Calu3 (cell line): ENCODE measurements around the gene PRKAB1. TPM values are rescaled to one million over a fixed set of nuclear protein-coding genes. Genes with fewer than 3 reads are reported as not detected.
"Not testable (repeated sequence)": the region's sequence is repeated elsewhere in the genome, so short reads cannot be mapped to it uniquely, and the experiment has no call there.

Source experiments
- BruUV-seq: library from RNA; stranded (reverse); fragments of 400-500 nt; replicated peaks from 2 replicates; lab custom pipeline; 2021; lab: Mats Ljungman, UMichigan
- CTCF ChIA-PET: fragments of 300-600 bp; sonication (Branson Sonifier 250); formaldehyde crosslinking; loops from one replicate; lab custom pipeline; 2022; ENCODE audit warnings: antibody characterized with exemption; lab: Charles Lee
- DNase-seq: peaks from one replicate; pipeline ENCODE4 v3.0.0; 2022
- H3K27ac Mint-ChIP-seq: one replicate; pipeline ENCODE4 v1.8.0; 2022; ENCODE audit warnings: mixed read lengths; ENCODE audit not compliant: unreplicated experiment
- H3K27me3 Mint-ChIP-seq: one replicate; pipeline ENCODE4 v1.8.0; 2022; ENCODE audit warnings: mixed read lengths; ENCODE audit not compliant: unreplicated experiment
- H3K36me3 Mint-ChIP-seq: one replicate; pipeline ENCODE4 v1.8.0; 2022; ENCODE audit warnings: mild to moderate bottlenecking, moderate library complexity, mixed read lengths; ENCODE audit not compliant: insufficient read depth, unreplicated experiment
- H3K4me1 Mint-ChIP-seq: one replicate; pipeline ENCODE4 v1.8.0; 2022; ENCODE audit warnings: mild to moderate bottlenecking, low read depth, mixed read lengths; ENCODE audit not compliant: unreplicated experiment
- H3K4me3 Mint-ChIP-seq: one replicate; pipeline ENCODE4 v1.8.0; 2022; ENCODE audit warnings: mild to moderate bottlenecking, low read depth, moderate library complexity, mixed read lengths; ENCODE audit not compliant: unreplicated experiment
- H3K9me3 Mint-ChIP-seq: one replicate; pipeline ENCODE4 v1.8.0; 2022; ENCODE audit warnings: low read depth, mixed read lengths; ENCODE audit not compliant: unreplicated experiment
- CTCF ChIP-seq: fragments of 200-600 bp; IDR thresholded peaks from one replicate; pipeline ENCODE4 v1.8.0; 2022; ENCODE audit warnings: antibody characterized with exemption; ENCODE audit not compliant: unreplicated experiment
- intact Hi-C: fragments of 100-400 bp; cut with micrococcal nuclease; formaldehyde crosslinking; loops from one replicate; pipeline ENCODE4 v1.10.0; 2022; ENCODE audit not compliant: unreplicated experiment
- total RNA-seq: library from RNA; stranded (reverse); gene quantifications from 2 replicates; pipeline ENCODE4 v1.2.3, GENCODE V29; 2022

Gene PRKAB1
- total RNA-seq, 1 experiment from 2014 or later = 82.7 TPM

GRCh38 chr12:119705182-119705581 is 37.2 kb downstream of the PRKAB1 start:
- H3K27me3 Mint-ChIP-seq = no peaks in the 10 kb centered on the region
- no peak for TF ChIP-seq CTCF
- H3K27ac Mint-ChIP-seq = no peak overlapping the region
- H3K4me3 Mint-ChIP-seq = no peak overlapping the region
- H3K4me1 Mint-ChIP-seq = peaks cover 11% of the 10 kb centered on the region
- CTCF ChIA-PET = no interaction called here
- DNase-seq = no peak
- intact Hi-C loops = no loop called here
- H3K9me3 Mint-ChIP-seq = no peaks in the 10 kb centered on the region
- BruUV-seq = no TSS peak
- H3K36me3 Mint-ChIP-seq = peaks cover 2% of the 10 kb centered on the region

GRCh38 chr12:119706427-119706826 is 38.5 kb downstream of the PRKAB1 start:
- BruUV-seq, CTCF ChIA-PET, intact Hi-C loops: not testable (repeated sequence)

GRCh38 chr12:119710374-119710964 is 42.5 kb downstream of the PRKAB1 start:
- H3K4me3 Mint-ChIP-seq = peak overlapping the region; percentile 46
- no TSS peak for BruUV-seq
- no peaks in the 10 kb centered on the region for H3K9me3 Mint-ChIP-seq
- CTCF ChIA-PET = interaction anchor here (0.5 to 1.6 kb wide), 6 partner anchors 15 to 279 kb away, joined by 3 to 8 read pairs (median 3); partner anchors contain the start of gene BICDL1
- peaks cover 25% of the 10 kb centered on the region for H3K36me3 Mint-ChIP-seq
- DNase-seq = peak; percentile 79
- intact Hi-C loops = loop anchor here (2.0 kb wide), 1 partner anchor 40 kb away; no protein-coding TSS in a partner anchor
- H3K27ac Mint-ChIP-seq = peak overlapping the region; percentile 40
- no peak for TF ChIP-seq CTCF
- peaks cover 35% of the 10 kb centered on the region for H3K4me1 Mint-ChIP-seq
- no peaks in the 10 kb centered on the region for H3K27me3 Mint-ChIP-seq

More at GRCh38 chr12:119706427-119706826, 38.5 kb downstream of the PRKAB1 start:
- not testable (repeated sequence) for H3K4me3 Mint-ChIP-seq, H3K27me3 Mint-ChIP-seq, H3K9me3 Mint-ChIP-seq, DNase-seq, H3K27ac Mint-ChIP-seq
- peaks cover 23% of the 10 kb centered on the region for H3K4me1 Mint-ChIP-seq
- peaks cover 13% of the 10 kb centered on the region for H3K36me3 Mint-ChIP-seq

- Mint-ChIP-seq H3K4me1 (peaks cover 38% of the 10 kb centered on the region), H3K36me3 (peaks cover 27% of the 10 kb centered on the region), H3K9me3 (no peaks in the 10 kb centered on the region), H3K27ac (peak overlapping the region; percentile 40), H3K4me3 (peak overlapping the region; percentile 46), H3K27me3 (no peaks in the 10 kb centered on the region)
- no TSS peak for BruUV-seq
- CTCF ChIA-PET = interaction anchor here (1.1 to 1.6 kb wide), 5 partner anchors 16 to 278 kb away, joined by 3 to 8 read pairs (median 3); partner anchors contain the start of gene BICDL1
- TF ChIP-seq CTCF = no peak
- peak; percentile 28 for DNase-seq
- intact Hi-C loops = loop anchor here (2.0 kb wide), 1 partner anchor 40 kb away; no protein-coding TSS in a partner anchor
These were observed 43.1 kb downstream of the PRKAB1 start for GRCh38 chr12:119710965-119711551.
